ENCODE data around the gene C2orf76. TPM values are rescaled to one million over a fixed set of nuclear protein-coding genes. Genes with fewer than 3 reads are reported as not detected.

Gene C2orf76
- total and polyA plus RNA-seq, 10 of the 15 experiments (the other 5 are each of a cell fraction or from before 2014, with no cell fraction given) = 14.0 to 46.1 (median 25.4) TPM

DNA sequence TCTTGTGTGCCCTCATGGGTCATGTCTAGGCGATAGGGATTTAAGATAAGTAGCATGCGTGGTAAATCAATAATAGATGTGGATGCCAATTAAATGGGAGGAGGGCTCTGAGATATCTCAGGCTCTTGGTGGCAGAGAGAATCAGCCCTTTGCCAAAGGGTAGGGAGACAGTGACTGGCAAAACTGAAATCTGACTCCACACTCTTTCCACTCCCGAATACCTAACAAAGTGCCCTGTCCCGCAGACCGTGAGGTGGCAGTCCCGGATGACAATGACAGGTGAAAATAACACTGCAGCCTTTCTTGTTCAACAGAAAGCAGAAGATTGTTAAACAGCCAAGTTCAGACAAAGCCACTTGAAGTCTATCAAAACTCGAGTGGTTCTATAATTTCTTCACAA, 47.0 kb downstream of the C2orf76 start:
- DNase-seq (ENCODE audit: low read depth, low spot score) (no peak), ATAC-seq (no peak), FAIRE-seq (no peak)
- no peaks in the 10 kb centered on the region for H3K79me2 ChIP-seq (ENCODE audit: control insufficient read depth, insufficient read depth, low read length)
- 93% methylated on average over 7 of the region's 7 CpGs for WGBS (ENCODE audit: insufficient coverage, insufficient replicate concordance, low lambda C conversion rate, missing lambda C conversion rate)
- H4K20me1 ChIP-seq (ENCODE audit: control insufficient read depth, insufficient read depth) = no peaks in the 10 kb centered on the region
- H3K4me2 ChIP-seq (ENCODE audit: control insufficient read depth, insufficient read depth) = no peak overlapping the region
- H3K36me3 ChIP-seq (ENCODE audit: control insufficient read depth in 2 of 2, insufficient read depth in 2 of 2, low read length in 1 of 2) = no peaks in the 10 kb centered on the region
- ChIA-PET CTCF (interaction anchor here (1.0 kb wide), 1 partner anchor 8 kb away, joined by 3 read pairs; no protein-coding TSS in a partner anchor), RAD21 (ENCODE audit: unreplicated experiment) (no interaction called here), POLR2A (no interaction called here), SMC1A (ENCODE audit: uncharacterized antibody, unreplicated experiment) (interaction anchor here (1.0 kb wide), 2 partner anchors 21 to 31 kb away, joined by 3 to 4 read pairs; no protein-coding TSS in a partner anchor)
- intact Hi-C loops (cut with micrococcal nuclease; ENCODE audit: unreplicated experiment) (no loop called here), in situ Hi-C loops (cut with MboI) (no loop called here)
- H2AFZ ChIP-seq (ENCODE audit: control insufficient read depth, low read depth, low read length) = no peak overlapping the region
- TF ChIP-seq RUNX3 (IDR thresholded peaks at IDR 0.05; ENCODE audit: low read length) (no peak), ASH2L (IDR thresholded peaks at IDR 0.05; ENCODE audit: borderline replicate concordance, low read depth) (no peak), KDM1A (IDR thresholded peaks at IDR 0.05; ENCODE audit: borderline replicate concordance) (no peak), RAD21 (IDR thresholded peaks at IDR 0.05; ENCODE audit: insufficient read depth, low read depth, low read length) (no peak), IRF4 (IDR thresholded peaks at IDR 0.05; ENCODE audit: low read depth, low read length) (no peak), CHD2 (IDR thresholded peaks at IDR 0.05; ENCODE audit: borderline replicate concordance, low read depth, low read length) (no peak), NR2C1 (IDR thresholded peaks at IDR 0.05) (no peak), MYB (IDR thresholded peaks at IDR 0.05; ENCODE audit: borderline replicate concordance, low read depth, low read length) (no peak), CREM (IDR thresholded peaks at IDR 0.05; ENCODE audit: low read depth) (no peak), RB1 (IDR thresholded peaks at IDR 0.05; ENCODE audit: borderline replicate concordance) (no peak), ZNF384 (IDR thresholded peaks at IDR 0.05; ENCODE audit: borderline replicate concordance, low read depth, low read length) (no peak), RAD51 (IDR thresholded peaks at IDR 0.05) (no peak), MEF2B (IDR thresholded peaks at IDR 0.05; ENCODE audit: partially characterized antibody, poor library complexity, severe bottlenecking) (no peak), TAF1 (IDR thresholded peaks at IDR 0.05; ENCODE audit: borderline replicate concordance, low read depth, low read length) (no peak)
- TF ChIP-seq, protein P1, sequence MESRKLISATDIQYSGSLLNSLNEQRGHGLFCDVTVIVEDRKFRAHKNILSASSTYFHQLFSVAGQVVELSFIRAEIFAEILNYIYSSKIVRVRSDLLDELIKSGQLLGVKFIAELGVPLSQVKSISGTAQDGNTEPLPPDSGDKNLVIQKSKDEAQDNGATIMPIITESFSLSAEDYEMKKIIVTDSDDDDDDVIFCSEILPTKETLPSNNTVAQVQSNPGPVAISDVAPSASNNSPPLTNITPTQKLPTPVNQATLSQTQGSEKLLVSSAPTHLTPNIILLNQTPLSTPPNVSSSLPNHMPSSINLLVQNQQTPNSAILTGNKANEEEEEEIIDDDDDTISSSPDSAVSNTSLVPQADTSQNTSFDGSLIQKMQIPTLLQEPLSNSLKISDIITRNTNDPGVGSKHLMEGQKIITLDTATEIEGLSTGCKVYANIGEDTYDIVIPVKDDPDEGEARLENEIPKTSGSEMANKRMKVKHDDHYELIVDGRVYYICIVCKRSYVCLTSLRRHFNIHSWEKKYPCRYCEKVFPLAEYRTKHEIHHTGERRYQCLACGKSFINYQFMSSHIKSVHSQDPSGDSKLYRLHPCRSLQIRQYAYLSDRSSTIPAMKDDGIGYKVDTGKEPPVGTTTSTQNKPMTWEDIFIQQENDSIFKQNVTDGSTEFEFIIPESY (IDR thresholded peaks at IDR 0.05) = no peak
- TF ChIP-seq, protein P2, sequence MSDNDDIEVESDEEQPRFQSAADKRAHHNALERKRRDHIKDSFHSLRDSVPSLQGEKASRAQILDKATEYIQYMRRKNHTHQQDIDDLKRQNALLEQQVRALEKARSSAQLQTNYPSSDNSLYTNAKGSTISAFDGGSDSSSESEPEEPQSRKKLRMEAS (IDR thresholded peaks at IDR 0.05; ENCODE audit: low read depth, low read length) = no peak
- TF ChIP-seq, protein P3, sequence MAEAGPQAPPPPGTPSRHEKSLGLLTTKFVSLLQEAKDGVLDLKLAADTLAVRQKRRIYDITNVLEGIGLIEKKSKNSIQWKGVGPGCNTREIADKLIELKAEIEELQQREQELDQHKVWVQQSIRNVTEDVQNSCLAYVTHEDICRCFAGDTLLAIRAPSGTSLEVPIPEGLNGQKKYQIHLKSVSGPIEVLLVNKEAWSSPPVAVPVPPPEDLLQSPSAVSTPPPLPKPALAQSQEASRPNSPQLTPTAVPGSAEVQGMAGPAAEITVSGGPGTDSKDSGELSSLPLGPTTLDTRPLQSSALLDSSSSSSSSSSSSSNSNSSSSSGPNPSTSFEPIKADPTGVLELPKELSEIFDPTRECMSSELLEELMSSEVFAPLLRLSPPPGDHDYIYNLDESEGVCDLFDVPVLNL (IDR thresholded peaks at IDR 0.05; ENCODE audit: low read depth, low read length) = no peak
- TF ChIP-seq, protein P4, sequence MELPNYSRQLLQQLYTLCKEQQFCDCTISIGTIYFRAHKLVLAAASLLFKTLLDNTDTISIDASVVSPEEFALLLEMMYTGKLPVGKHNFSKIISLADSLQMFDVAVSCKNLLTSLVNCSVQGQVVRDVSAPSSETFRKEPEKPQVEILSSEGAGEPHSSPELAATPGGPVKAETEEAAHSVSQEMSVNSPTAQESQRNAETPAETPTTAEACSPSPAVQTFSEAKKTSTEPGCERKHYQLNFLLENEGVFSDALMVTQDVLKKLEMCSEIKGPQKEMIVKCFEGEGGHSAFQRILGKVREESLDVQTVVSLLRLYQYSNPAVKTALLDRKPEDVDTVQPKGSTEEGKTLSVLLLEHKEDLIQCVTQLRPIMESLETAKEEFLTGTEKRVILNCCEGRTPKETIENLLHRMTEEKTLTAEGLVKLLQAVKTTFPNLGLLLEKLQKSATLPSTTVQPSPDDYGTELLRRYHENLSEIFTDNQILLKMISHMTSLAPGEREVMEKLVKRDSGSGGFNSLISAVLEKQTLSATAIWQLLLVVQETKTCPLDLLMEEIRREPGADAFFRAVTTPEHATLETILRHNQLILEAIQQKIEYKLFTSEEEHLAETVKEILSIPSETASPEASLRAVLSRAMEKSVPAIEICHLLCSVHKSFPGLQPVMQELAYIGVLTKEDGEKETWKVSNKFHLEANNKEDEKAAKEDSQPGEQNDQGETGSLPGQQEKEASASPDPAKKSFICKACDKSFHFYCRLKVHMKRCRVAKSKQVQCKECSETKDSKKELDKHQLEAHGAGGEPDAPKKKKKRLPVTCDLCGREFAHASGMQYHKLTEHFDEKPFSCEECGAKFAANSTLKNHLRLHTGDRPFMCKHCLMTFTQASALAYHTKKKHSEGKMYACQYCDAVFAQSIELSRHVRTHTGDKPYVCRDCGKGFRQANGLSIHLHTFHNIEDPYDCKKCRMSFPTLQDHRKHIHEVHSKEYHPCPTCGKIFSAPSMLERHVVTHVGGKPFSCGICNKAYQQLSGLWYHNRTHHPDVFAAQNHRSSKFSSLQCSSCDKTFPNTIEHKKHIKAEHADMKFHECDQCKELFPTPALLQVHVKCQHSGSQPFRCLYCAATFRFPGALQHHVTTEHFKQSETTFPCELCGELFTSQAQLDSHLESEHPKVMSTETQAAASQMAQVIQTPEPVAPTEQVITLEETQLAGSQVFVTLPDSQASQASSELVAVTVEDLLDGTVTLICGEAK (IDR thresholded peaks at IDR 0.05; ENCODE audit: borderline replicate concordance) = no peak
- H3K9me3 ChIP-seq (replicated peaks; ENCODE audit: control insufficient read depth, insufficient read depth, low read length) = no peaks in the 10 kb centered on the region
- no TSS peak for BruUV-seq (replicated peaks)
- no peaks in the 10 kb centered on the region for H3K27me3 ChIP-seq (replicated peaks in 1 of 2; ENCODE audit: control insufficient read depth in 2 of 2, insufficient read depth in 2 of 2, low read length in 1 of 2)
- no peak overlapping the region for H3K27ac ChIP-seq (ENCODE audit: control insufficient read depth, insufficient read depth)
- H3K4me3 ChIP-seq = no peak overlapping the region
- no peaks in the 10 kb centered on the region for H3K4me1 ChIP-seq (ENCODE audit: control insufficient read depth, insufficient read depth, low read length)
- H3K9ac ChIP-seq (ENCODE audit: control insufficient read depth, insufficient read depth, low read length) = no peak overlapping the region

Measured in GM12878 (cell line).